Measurements from ENCODE around the gene TIMP3. TPM values are rescaled to one million over a fixed set of nuclear protein-coding genes. Genes with fewer than 3 reads are reported as not detected.

TIMP3 gene
- total RNA-seq, 1 experiment from 2014 or later = 0.87 TPM

- peaks cover 9% of the 10 kb centered on the region for H3K27me3 Mint-ChIP-seq (ENCODE audit: low read depth)
These were observed 8.5 kb downstream of the TIMP3 start for GRCh38 chr22:32809786-32810554.

More at GRCh38 chr22:32809786-32810554, 8.5 kb downstream of the TIMP3 start:
- no peak overlapping the region for H2AFZ ChIP-seq (ENCODE audit: low read length)
- H3K9ac ChIP-seq (ENCODE audit: extremely low read depth, insufficient read length, low read length) = no peak overlapping the region
- H3K4ac ChIP-seq (ENCODE audit: low read depth, low read length) = no peak overlapping the region
- H3K23ac ChIP-seq (ENCODE audit: insufficient read length, low read depth, low read length) = no peak overlapping the region
- no peak overlapping the region for H3T11ph ChIP-seq (ENCODE audit: low read length)
- Mint-ChIP-seq H3K4me3 (peak overlapping the region in 1 of 2 experiments; percentile 39; a peak in 1 of 5 replicates), H3K9me3 (no peaks in the 10 kb centered on the region), H3K27ac (peak overlapping the region in 1 of 3 experiments; percentile 64; a peak in 1 of 7 replicates), H3K36me3 (ENCODE audit: insufficient read depth in 1 of 3, low read depth in 3 of 3) (peaks cover 0 to 8% (median 0%) of the 10 kb centered on the region in 3 experiments; a peak in 2 of 7 replicates), H3K4me1 (peaks cover 24 to 52% of the 10 kb centered on the region in 2 experiments)
- TF ChIP-seq, protein P1, sequence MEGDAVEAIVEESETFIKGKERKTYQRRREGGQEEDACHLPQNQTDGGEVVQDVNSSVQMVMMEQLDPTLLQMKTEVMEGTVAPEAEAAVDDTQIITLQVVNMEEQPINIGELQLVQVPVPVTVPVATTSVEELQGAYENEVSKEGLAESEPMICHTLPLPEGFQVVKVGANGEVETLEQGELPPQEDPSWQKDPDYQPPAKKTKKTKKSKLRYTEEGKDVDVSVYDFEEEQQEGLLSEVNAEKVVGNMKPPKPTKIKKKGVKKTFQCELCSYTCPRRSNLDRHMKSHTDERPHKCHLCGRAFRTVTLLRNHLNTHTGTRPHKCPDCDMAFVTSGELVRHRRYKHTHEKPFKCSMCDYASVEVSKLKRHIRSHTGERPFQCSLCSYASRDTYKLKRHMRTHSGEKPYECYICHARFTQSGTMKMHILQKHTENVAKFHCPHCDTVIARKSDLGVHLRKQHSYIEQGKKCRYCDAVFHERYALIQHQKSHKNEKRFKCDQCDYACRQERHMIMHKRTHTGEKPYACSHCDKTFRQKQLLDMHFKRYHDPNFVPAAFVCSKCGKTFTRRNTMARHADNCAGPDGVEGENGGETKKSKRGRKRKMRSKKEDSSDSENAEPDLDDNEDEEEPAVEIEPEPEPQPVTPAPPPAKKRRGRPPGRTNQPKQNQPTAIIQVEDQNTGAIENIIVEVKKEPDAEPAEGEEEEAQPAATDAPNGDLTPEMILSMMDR (conservative IDR thresholded peaks at IDR 0.05) = no peak
- no peak overlapping the region for H3K27ac ChIP-seq (ENCODE audit: insufficient read length, low read depth, low read length)
- no peak overlapping the region for H2AK5ac ChIP-seq (ENCODE audit: insufficient read length, low read length)
- H3K79me1 ChIP-seq (ENCODE audit: insufficient read depth, low read depth, low read length, poor library complexity, severe bottlenecking) = no peaks in the 10 kb centered on the region
- H3K23me2 ChIP-seq (ENCODE audit: insufficient read length, low read depth, low read length, poor library complexity, severe bottlenecking) = no peaks in the 10 kb centered on the region
- no peak overlapping the region for H2BK20ac ChIP-seq (ENCODE audit: low read depth, low read length, poor library complexity, severe bottlenecking)
- no peak overlapping the region for H3K56ac ChIP-seq (ENCODE audit: insufficient read length, low read depth, low read length)
- H3K14ac ChIP-seq (ENCODE audit: insufficient read depth, low read length) = no peak overlapping the region
- no peak overlapping the region for H4K8ac ChIP-seq (replicated peaks; ENCODE audit: insufficient read length, low read depth, low read length)
- no peaks in the 10 kb centered on the region for H3K9me3 ChIP-seq (ENCODE audit: control insufficient read depth, low read depth, low read length)
- H3K4me1 ChIP-seq (ENCODE audit: insufficient read depth, low read length) = no peaks in the 10 kb centered on the region
- no peak overlapping the region for H3K18ac ChIP-seq (ENCODE audit: insufficient read length, low read depth, low read length)
- no peak overlapping the region for H2BK15ac ChIP-seq (ENCODE audit: low read depth, low read length)
- H2BK5ac ChIP-seq (ENCODE audit: insufficient read length, low read length) = no peak overlapping the region
- H4K20me1 ChIP-seq (ENCODE audit: control insufficient read depth, insufficient read depth, insufficient read length) = no peaks in the 10 kb centered on the region
- WGBS (ENCODE audit: extremely low coverage, insufficient read length, low lambda C conversion rate) = no CpG with 5 or more reads among the region's 6 CpGs
- no peaks in the 10 kb centered on the region; the same call in 1 of the 2 replicates for H3K27me3 ChIP-seq (ENCODE audit: insufficient read depth, low read length)
- H2BK120ac ChIP-seq (ENCODE audit: low read depth, low read length, poor library complexity, severe bottlenecking) = no peak overlapping the region
- no peak overlapping the region for H4K5ac ChIP-seq (ENCODE audit: insufficient read length, low read depth, low read length)
- no peaks in the 10 kb centered on the region for H3K79me2 ChIP-seq (ENCODE audit: insufficient read depth, low read length)
- DNase-seq = no peak
- H4K91ac ChIP-seq (ENCODE audit: insufficient read length, low read depth, low read length) = no peak overlapping the region
- no peak overlapping the region for H2BK12ac ChIP-seq (ENCODE audit: insufficient read length, low read depth, low read length)
- no peak overlapping the region for H3K4me2 ChIP-seq (ENCODE audit: insufficient read depth, insufficient read length, low read length)
